GM21723 (cell line): ENCODE results near the gene CDKL1.

Experiments used
- ATAC-seq: cut with Tn5 transposase; IDR thresholded peaks from one replicate; pipeline ENCODE4 v1.9.1; 2021; ENCODE audit warnings: mild to moderate bottlenecking, moderate library complexity; ENCODE audit not compliant: unreplicated experiment

Gene CDKL1

DNA sequence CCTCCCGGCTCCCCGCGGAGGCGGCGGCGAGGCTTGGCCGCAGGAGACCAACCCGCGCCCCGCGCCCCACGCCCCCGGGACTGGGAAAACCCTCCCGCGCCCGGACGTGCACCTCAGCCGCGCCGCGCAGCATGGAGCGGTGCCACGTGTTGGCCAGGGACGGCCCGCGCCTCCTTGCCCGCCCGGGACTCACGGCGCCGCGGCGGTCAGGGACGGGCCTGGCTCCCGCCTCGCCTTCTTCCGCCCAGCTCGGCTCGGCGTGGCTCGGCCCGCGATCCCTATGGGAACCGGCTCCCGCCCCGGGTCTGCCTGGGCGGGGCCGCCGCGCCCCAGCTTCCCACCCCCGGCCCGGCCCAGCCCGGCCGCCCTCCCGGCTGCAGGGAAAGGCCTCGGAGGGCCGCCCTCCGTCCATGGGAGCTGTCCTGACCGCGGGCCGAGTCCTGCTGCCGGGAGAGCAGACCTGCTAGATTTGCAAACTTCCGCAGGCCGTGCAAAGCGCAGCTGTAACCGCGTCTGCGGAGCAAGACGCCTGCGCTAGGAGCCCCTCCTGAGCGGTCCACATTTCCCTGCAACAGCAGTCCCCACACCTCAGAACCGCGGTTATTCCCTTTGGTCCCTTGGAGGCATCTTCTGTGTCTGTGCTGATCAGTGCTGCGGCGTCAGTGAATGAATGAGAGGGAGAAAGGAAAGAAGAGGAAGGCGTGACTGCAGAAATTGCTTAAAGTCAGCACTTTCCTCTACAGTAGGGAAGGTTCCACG is at the start of gene CDKL1:
Gene CDKL1, minus strand, starts transcription at position 251 of the 759 bp plus-strand sequence. CDS start 1,013 bp downstream, outside the sequence.
- peak; percentile 57 for ATAC-seq

DNA sequence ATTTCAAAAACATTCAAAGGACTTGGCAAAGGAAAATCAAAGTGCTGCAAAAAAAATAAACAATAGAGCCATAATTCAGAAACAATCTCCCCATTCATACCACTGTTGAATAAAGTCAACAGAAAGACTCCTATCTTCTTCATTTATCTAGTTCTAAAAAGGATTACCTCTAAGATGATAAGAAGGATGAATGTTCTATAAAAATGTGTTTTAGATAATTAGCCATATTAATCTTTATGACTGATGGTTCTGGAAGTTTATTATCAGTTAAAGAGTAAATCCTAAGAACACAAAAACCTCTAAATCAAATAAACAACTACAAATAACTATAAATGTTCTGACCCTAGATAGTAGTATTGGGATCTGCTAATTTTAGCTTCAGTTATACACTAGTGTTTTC is 37.8 kb upstream of the CDKL1 start:
- no peak for ATAC-seq

DNA sequence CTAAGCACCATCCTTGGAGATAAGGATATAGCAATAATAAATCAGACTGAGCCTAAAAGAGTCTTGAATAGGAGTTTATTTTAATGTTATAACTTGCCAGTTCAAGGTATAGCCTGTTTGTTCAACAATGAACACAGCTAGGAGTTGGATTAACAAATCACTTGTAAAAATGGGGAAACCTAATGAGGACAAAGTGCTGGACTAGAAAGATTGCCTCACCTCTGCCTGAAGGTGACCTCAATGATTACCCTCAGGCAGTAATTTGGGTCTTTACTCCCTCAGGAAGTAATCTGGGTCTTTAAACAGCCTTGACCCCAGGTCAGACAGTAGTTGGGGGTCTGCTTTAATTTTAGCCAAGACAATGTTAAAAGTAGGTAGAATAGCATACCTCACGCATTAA is 35.5 kb upstream of the CDKL1 start:
- no peak for ATAC-seq

DNA sequence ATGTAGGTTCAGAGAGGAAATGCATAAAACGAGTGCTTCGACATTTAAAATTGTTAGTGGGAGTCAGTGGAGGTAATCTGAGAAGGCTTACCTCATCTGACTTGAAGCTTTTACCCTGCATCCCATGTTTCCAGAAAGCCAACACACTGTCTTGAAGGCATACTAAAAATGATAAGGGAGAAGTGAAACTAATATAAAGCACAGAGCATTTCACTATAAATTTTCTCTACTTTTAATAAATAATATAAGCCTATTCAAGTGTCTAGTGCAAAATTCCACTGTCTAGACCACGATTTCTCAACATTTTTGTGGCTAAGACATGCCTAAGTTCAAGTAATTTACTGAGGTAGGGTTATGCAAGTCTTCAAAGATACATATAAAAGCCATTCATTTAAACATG is 29.1 kb upstream of the CDKL1 start:
- ATAC-seq: no peak

DNA sequence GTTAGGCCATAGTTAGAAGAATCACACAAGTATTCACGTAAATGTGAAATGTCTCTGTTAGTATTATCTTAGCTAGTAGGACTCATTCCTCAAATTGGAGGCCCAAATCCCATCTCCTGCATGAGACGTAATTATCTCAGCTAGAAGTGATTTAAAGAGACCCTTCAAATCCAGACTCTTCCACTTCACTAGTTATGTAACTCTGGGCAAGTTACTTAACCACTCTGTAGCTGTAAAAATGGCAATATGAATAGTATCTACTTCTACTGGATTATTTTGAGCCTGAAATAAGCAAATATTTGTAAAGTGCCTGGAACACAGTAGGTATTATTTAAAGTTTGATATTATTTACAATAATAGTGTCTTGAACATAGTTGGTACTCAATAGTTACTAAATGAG is 28.4 kb upstream of the CDKL1 start:
- ATAC-seq: no peak

- no peak for ATAC-seq
These were observed 26.8 kb upstream of the CDKL1 start for GRCh38 chr14:50423529-50423928.

- no peak for ATAC-seq
These were observed 24.8 kb upstream of the CDKL1 start for GRCh38 chr14:50421499-50421898.

- no peak for ATAC-seq
These were observed 21.2 kb upstream of the CDKL1 start for GRCh38 chr14:50417853-50418252.

GRCh38 chr14:50410921-50411320 is 14.2 kb upstream of the CDKL1 start:
- no peak for ATAC-seq

DNA sequence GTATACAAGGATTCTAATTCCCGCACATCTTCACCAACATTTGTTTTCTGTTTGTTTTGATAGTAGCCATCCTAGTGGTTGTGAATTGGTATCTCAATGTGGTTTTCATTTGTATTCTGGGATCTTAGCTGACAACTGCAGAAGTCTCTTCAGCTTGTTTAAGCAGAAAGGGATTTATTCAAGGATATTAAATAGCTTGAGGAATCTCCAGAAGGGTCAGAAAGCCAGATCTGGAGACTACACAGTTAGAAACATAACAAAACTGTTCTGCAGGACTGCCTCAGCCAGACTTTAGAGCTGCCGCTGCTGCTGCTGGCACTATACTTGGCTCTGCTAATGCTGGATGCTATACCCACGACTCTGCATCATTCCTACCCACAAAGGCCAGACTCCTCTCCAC is 13.4 kb upstream of the CDKL1 start:
- no peak for ATAC-seq

GRCh38 chr14:50407111-50407812 is 10.6 kb upstream of the CDKL1 start:
- no peak for ATAC-seq

DNA sequence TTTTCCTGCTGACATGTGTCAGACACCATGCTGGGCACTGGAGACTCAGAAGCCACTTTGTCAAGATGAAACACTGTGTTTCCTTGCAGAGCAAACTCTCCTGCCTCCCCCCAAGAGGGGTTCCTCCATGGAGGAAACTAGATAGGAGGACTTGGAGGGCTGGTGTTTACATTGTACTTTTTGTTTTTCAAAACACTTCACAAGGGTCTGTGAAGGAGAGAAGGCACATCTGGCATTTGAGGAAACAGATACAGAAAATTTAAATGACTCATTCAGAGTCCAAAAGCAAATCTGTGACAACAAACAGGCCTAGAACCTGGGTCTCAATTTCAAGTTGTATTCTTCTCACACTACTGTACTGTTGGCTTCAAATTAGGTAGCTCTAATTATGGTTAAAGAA is 6.7 kb upstream of the CDKL1 start:
- ATAC-seq: no peak

- no peak for ATAC-seq
These were observed 6.3 kb upstream of the CDKL1 start for GRCh38 chr14:50402965-50403364.

GRCh38 chr14:50400461-50400860 is 3.8 kb upstream of the CDKL1 start:
- ATAC-seq: no peak

DNA sequence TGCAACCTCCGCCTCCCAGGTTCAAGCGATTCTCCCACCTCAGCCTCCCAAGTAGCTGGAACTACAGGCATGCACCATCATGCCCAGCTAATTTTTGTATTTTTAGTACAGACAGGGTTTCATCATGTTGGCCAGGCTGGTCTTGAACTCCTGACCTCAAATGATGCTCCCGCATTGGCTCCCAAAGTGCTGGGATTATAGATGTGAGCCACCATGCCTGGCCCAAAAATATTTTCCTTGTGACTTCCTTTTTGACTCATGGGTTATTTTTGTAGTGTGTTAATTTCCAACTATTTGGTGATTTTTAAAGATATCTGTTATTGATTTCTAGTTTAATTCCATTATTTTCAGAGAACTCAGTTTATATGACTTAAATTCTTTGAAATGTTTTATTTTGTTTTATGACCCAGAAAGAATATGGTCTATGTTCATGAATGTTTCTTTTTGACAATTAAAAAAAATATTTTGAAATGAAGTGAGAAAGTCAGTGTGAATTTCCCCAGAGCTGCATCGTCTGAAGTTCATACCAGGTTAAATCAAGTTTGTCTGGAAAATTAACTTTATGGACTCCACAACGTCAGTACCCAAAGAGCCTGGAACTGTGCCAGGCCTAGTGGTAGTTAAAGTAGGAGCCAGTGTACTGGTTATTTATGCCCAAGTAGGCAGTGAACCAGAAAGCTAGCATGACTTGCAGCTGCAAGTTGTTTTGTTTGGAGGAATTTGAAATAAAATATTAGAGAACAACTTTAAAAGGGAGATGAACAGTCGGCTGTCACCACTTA is 2.8 kb upstream of the CDKL1 start:
- ATAC-seq: no peak

GRCh38 chr14:50398189-50398580 is 1.5 kb upstream of the CDKL1 start:
- no peak for ATAC-seq

DNA sequence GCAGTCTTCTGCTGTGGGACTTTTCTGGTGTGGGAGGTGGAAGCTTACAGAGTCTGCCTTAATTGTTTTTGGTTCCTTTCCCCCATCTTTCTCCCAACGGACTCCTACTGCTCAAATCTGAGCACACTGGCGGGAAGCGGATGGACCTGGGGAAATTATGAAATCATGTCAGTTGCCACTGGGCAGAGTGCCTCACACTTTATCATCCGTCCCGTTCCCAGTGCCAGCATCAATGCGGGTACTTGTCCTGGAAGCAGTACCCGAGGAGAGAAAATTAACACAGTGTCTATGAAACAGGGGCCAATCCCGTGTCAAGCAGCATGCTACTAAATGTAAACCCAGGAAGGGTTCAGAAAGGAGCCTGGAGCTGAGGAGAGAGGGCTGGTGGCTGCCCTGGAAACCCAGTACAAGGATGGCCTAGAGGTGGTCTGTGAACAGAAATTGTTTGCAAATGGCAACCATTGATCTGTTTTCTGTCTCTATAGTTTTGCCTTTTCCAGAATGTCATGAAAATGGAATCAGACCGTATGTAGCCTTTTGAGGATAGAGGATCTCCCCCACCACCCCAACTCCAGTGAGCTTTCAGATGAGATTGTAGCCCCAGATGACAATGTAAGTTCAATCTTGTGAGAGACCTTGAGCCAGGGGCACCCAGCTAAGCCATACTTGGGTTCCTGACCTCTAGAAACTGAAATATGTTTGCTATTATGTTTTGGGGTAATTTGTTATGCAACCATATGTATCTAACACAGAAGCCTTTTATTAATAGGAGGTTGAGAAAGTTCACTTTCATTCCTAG is 908 bp upstream of the CDKL1 start:
- ATAC-seq: peak; percentile 8

GRCh38 chr14:50395448-50395847 is 1.2 kb downstream of the CDKL1 start:
- no peak for ATAC-seq

GRCh38 chr14:50394713-50395112 is 2.0 kb downstream of the CDKL1 start:
- no peak for ATAC-seq

DNA sequence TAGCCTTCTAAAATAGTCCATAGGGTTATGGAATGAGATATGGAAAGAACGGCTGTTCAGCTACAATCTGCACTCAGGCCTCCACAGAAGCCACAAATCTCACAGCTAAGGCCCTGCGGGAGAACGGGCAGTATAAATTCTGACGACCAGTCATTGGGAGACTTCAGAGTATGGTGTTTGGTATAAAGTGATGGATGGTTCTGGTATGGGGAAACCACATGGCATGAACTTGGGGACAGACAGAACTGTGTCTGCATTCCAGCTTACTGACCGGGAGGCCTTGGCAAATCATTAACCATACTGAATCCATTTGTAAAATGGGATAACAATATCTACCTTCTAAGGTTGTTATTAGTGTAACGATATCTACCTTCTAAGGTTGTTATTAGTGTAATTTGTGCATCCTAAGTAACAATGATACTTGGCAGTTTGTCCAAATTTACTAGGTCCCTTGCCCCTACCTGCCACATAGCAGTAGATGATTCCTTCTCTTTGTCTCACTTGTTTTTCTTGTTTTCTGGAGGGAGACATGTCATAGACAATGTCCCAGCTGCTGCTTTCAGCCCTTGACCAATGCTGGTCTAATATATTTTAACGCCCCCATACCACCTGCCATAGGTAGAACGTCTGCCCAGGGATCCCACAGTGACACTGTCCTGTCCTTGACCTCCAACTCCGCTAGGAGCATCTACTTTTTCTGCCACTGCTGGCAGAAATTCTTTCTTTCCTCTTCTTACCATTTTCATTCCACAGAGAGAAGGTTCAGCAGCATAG is 6.8 kb downstream of the CDKL1 start:
- no peak for ATAC-seq
